Measurements from ENCODE around the gene CYFIP1.

- TF ChIP-seq MAX (IDR thresholded peaks at IDR 0.05): no peak
- TF ChIP-seq CEBPB (IDR thresholded peaks at IDR 0.05): no peak
- TF ChIP-seq, protein P1, sequence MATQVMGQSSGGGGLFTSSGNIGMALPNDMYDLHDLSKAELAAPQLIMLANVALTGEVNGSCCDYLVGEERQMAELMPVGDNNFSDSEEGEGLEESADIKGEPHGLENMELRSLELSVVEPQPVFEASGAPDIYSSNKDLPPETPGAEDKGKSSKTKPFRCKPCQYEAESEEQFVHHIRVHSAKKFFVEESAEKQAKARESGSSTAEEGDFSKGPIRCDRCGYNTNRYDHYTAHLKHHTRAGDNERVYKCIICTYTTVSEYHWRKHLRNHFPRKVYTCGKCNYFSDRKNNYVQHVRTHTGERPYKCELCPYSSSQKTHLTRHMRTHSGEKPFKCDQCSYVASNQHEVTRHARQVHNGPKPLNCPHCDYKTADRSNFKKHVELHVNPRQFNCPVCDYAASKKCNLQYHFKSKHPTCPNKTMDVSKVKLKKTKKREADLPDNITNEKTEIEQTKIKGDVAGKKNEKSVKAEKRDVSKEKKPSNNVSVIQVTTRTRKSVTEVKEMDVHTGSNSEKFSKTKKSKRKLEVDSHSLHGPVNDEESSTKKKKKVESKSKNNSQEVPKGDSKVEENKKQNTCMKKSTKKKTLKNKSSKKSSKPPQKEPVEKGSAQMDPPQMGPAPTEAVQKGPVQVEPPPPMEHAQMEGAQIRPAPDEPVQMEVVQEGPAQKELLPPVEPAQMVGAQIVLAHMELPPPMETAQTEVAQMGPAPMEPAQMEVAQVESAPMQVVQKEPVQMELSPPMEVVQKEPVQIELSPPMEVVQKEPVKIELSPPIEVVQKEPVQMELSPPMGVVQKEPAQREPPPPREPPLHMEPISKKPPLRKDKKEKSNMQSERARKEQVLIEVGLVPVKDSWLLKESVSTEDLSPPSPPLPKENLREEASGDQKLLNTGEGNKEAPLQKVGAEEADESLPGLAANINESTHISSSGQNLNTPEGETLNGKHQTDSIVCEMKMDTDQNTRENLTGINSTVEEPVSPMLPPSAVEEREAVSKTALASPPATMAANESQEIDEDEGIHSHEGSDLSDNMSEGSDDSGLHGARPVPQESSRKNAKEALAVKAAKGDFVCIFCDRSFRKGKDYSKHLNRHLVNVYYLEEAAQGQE (IDR thresholded peaks at IDR 0.05; ENCODE audit: low read depth): no peak
- TF ChIP-seq RAD21 (IDR thresholded peaks at IDR 0.05; ENCODE audit: low read depth): no peak
- no peak for TF ChIP-seq EP300 (IDR thresholded peaks at IDR 0.05; ENCODE audit: borderline replicate concordance)
- no peak for TF ChIP-seq TAF1 (IDR thresholded peaks at IDR 0.05; ENCODE audit: low read depth)
- no peak for TF ChIP-seq EGR1 (IDR thresholded peaks at IDR 0.05)
- no peak for TF ChIP-seq TCF12 (IDR thresholded peaks at IDR 0.05; ENCODE audit: low read depth)
- TF ChIP-seq NFIC (IDR thresholded peaks at IDR 0.05): no peak
- no peak for TF ChIP-seq USF1 (IDR thresholded peaks at IDR 0.05)
- no peak for TF ChIP-seq TEAD4 (IDR thresholded peaks at IDR 0.05)
Observed at GRCh38 chr15:22956257-22956977, 23.8 kb downstream of the CYFIP1 start.
